Loucy (cell line): ENCODE measurements around the gene RAB6B.

ENCODE experiments used
- EZH2phosphoT487 ChIP-seq: fragments of 200-600 bp; IDR thresholded peaks from 2 replicates; pipeline ENCODE4 v1.6.1; 2018; ENCODE audit warnings: antibody characterized with exemption, mild to moderate bottlenecking, moderate library complexity, borderline replicate concordance
- TF ChIP-seq, protein P1 (sequence below): fragments of 200-600 bp; sonication (generic); conservative IDR thresholded peaks from 2 replicates; pipeline ENCODE4 v1.5.1; 2014; ENCODE audit warnings: mild to moderate bottlenecking, antibody characterized with exemption, low read length

DNA sequence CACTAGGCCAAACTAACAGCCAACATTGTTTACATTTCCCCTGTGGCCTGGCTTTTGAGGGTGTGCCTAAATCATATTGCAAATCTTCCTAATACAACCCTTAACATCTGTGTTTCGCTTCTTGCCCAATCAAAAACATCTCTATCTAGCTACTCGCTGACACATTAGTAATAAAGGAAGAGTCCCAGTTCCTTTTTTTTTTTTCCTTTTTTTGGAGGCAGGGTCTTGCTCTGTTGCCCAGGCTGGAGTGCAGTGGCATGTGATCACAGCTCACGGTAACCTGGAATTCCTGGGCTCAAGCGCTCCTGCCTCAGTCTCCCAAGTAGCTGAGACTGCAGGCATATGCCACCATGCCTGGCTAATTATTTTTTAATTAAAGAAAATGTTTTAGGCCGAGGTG lies 92.2 kb downstream of the RAB6B start:
- TF ChIP-seq, protein P1, sequence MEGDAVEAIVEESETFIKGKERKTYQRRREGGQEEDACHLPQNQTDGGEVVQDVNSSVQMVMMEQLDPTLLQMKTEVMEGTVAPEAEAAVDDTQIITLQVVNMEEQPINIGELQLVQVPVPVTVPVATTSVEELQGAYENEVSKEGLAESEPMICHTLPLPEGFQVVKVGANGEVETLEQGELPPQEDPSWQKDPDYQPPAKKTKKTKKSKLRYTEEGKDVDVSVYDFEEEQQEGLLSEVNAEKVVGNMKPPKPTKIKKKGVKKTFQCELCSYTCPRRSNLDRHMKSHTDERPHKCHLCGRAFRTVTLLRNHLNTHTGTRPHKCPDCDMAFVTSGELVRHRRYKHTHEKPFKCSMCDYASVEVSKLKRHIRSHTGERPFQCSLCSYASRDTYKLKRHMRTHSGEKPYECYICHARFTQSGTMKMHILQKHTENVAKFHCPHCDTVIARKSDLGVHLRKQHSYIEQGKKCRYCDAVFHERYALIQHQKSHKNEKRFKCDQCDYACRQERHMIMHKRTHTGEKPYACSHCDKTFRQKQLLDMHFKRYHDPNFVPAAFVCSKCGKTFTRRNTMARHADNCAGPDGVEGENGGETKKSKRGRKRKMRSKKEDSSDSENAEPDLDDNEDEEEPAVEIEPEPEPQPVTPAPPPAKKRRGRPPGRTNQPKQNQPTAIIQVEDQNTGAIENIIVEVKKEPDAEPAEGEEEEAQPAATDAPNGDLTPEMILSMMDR = no peak
- no peak for TF ChIP-seq EZH2phosphoT487
